ENCODE measurements around the gene ORC3.

ORC3 gene

GRCh38 chr6:87658516-87658915 lies 68.6 kb downstream of the ORC3 start:
- POLR2A ChIA-PET: no interaction called here
- no peak for TF ChIP-seq CTCF (IDR thresholded peaks at IDR 0.05; ENCODE audit: insufficient read depth, low read length, missing control alignments)
- no peak overlapping the region for H3K4me3 ChIP-seq (ENCODE audit: low read depth, low read length)
- DNase-seq (ENCODE audit: low read depth, low spot score): no peak
- CTCF ChIA-PET: interaction anchor here (0.6 kb wide), 1 partner anchor 169 kb away, joined by 3 read pairs; no protein-coding TSS in a partner anchor

- H3K4me3 ChIP-seq (ENCODE audit: low read depth, low read length): no peak overlapping the region
- CTCF ChIA-PET: interaction anchor here (0.9 kb wide), 1 partner anchor 13 kb away, joined by 3 read pairs; no protein-coding TSS in a partner anchor
- no peak for TF ChIP-seq CTCF (IDR thresholded peaks at IDR 0.05; ENCODE audit: insufficient read depth, low read length, missing control alignments)
- DNase-seq (ENCODE audit: low read depth, low spot score): peak; percentile 12
- POLR2A ChIA-PET: interaction anchor here (0.7 kb wide), 1 partner anchor 37 kb away, joined by 6 read pairs; no protein-coding TSS in a partner anchor
These were observed 70.4 kb downstream of the ORC3 start for GRCh38 chr6:87660226-87660911.

GRCh38 chr6:87661016-87661415 lies 71.1 kb downstream of the ORC3 start:
- ChIA-PET CTCF (no interaction called here), POLR2A (no interaction called here)
- H3K4me3 ChIP-seq (ENCODE audit: low read depth, low read length): no peak overlapping the region
- DNase-seq (ENCODE audit: low read depth, low spot score): peak; percentile 50
- TF ChIP-seq CTCF (IDR thresholded peaks at IDR 0.05; ENCODE audit: insufficient read depth, low read length, missing control alignments): no peak

- DNase-seq (ENCODE audit: low read depth, low spot score): no peak
- no peak overlapping the region for H3K4me3 ChIP-seq (ENCODE audit: low read depth, low read length)
- POLR2A ChIA-PET: no interaction called here
- CTCF ChIA-PET: interaction anchor here (1.3 kb wide), 1 partner anchor 136 kb away, joined by 3 read pairs; no protein-coding TSS in a partner anchor
- no peak for TF ChIP-seq CTCF (IDR thresholded peaks at IDR 0.05; ENCODE audit: insufficient read depth, low read length, missing control alignments)
These were observed 71.6 kb downstream of the ORC3 start for GRCh38 chr6:87661503-87661902.

GRCh38 chr6:87663434-87663833 lies 73.5 kb downstream of the ORC3 start:
- ChIA-PET CTCF (no interaction called here), POLR2A (no interaction called here)
- TF ChIP-seq CTCF (IDR thresholded peaks at IDR 0.05; ENCODE audit: insufficient read depth, low read length, missing control alignments): no peak
- no peak for DNase-seq (ENCODE audit: low read depth, low spot score)
- H3K4me3 ChIP-seq (ENCODE audit: low read depth, low read length): no peak overlapping the region

- no peak for TF ChIP-seq CTCF (IDR thresholded peaks at IDR 0.05; ENCODE audit: insufficient read depth, low read length, missing control alignments)
- ChIA-PET POLR2A (interaction anchor here (0.6 kb wide), 2 partner anchors 14 to 33 kb away, joined by 3 read pairs; no protein-coding TSS in a partner anchor), CTCF (no interaction called here)
- H3K4me3 ChIP-seq (ENCODE audit: low read depth, low read length): no peak overlapping the region
- DNase-seq (ENCODE audit: low read depth, low spot score): no peak
These were observed 75.1 kb downstream of the ORC3 start for GRCh38 chr6:87664921-87665485.
